ENCODE results near the gene CSF3. TPM values are rescaled to one million over a fixed set of nuclear protein-coding genes. Genes with fewer than 3 reads are reported as not detected.

CSF3 gene
- total RNA-seq, 1 experiment from 2014 or later, result not detected

- no peak for ATAC-seq
- ChIA-PET POLR2A (interaction anchor here (0.6 kb wide), 1 partner anchor 34 kb away, joined by 4 read pairs; no protein-coding TSS in a partner anchor), CTCF (no interaction called here)
- Mint-ChIP-seq H3K4me1 (no peaks in the 10 kb centered on the region), H3K27ac (no peak overlapping the region), H3K27me3 (ENCODE audit: low read depth) (no peaks in the 10 kb centered on the region), H3K9me3 (no peaks in the 10 kb centered on the region), H3K4me3 (no peak overlapping the region), H3K36me3 (no peaks in the 10 kb centered on the region)
- no peak for DNase-seq (ENCODE audit: low spot score)
- no peak for TF ChIP-seq CDX4 (CRISPR knock-in tag; IDR thresholded peaks at IDR 0.05; ENCODE audit: borderline replicate concordance)
- no peak for TF ChIP-seq NR3C1 (CRISPR knock-in tag; conservative IDR thresholded peaks at IDR 0.05; ENCODE audit: low read depth)
- TF ChIP-seq ATF6 (CRISPR knock-in tag; IDR thresholded peaks at IDR 0.05), result no peak
- TF ChIP-seq PRDM15 (CRISPR knock-in tag; IDR thresholded peaks at IDR 0.05), result no peak
- no peak for TF ChIP-seq FOXP4 (CRISPR knock-in tag; IDR thresholded peaks at IDR 0.05)
- TF ChIP-seq MYBL2 (CRISPR knock-in tag; IDR thresholded peaks at IDR 0.05), result no peak
- TF ChIP-seq ZNF263 (CRISPR knock-in tag; IDR thresholded peaks at IDR 0.05; ENCODE audit: low read depth), result no peak
- TF ChIP-seq IRF1 (CRISPR knock-in tag; IDR thresholded peaks at IDR 0.05), result no peak
- TF ChIP-seq PREB (CRISPR knock-in tag; IDR thresholded peaks at IDR 0.05; ENCODE audit: borderline replicate concordance), result no peak
- no peak for TF ChIP-seq TCF7 (CRISPR knock-in tag; IDR thresholded peaks at IDR 0.05; ENCODE audit: low read depth)
- TF ChIP-seq TEAD4 (CRISPR knock-in tag; IDR thresholded peaks at IDR 0.05), result no peak
- no peak for TF ChIP-seq HMGA2 (CRISPR knock-in tag; IDR thresholded peaks at IDR 0.05)
- no peak for TF ChIP-seq ELF4 (CRISPR knock-in tag; IDR thresholded peaks at IDR 0.05; ENCODE audit: low read depth)
- no peak for TF ChIP-seq ZNF281 (CRISPR knock-in tag; IDR thresholded peaks at IDR 0.05)
- no peak for TF ChIP-seq E2F4 (CRISPR knock-in tag; IDR thresholded peaks at IDR 0.05; ENCODE audit: borderline replicate concordance, low read depth)
- TF ChIP-seq ZNF512 (CRISPR knock-in tag; IDR thresholded peaks at IDR 0.05; ENCODE audit: borderline replicate concordance), result no peak
- no peak for TF ChIP-seq MLX (CRISPR knock-in tag; IDR thresholded peaks at IDR 0.05)
Observed at GRCh38 chr17:40005520-40005919, 9.7 kb upstream of the CSF3 start.
